HK-2 (cell line): ENCODE data around the gene MAPK1.
"Not testable (repeated sequence)": the region's sequence is repeated elsewhere in the genome, so short reads cannot be mapped to it uniquely, and the experiment has no call there.

ENCODE experiments used
- DNase-seq: peaks from one replicate; pipeline ENCODE4 v3.0.0-alpha.2; 2018; ENCODE audit not compliant: unreplicated experiment

Gene MAPK1

DNA sequence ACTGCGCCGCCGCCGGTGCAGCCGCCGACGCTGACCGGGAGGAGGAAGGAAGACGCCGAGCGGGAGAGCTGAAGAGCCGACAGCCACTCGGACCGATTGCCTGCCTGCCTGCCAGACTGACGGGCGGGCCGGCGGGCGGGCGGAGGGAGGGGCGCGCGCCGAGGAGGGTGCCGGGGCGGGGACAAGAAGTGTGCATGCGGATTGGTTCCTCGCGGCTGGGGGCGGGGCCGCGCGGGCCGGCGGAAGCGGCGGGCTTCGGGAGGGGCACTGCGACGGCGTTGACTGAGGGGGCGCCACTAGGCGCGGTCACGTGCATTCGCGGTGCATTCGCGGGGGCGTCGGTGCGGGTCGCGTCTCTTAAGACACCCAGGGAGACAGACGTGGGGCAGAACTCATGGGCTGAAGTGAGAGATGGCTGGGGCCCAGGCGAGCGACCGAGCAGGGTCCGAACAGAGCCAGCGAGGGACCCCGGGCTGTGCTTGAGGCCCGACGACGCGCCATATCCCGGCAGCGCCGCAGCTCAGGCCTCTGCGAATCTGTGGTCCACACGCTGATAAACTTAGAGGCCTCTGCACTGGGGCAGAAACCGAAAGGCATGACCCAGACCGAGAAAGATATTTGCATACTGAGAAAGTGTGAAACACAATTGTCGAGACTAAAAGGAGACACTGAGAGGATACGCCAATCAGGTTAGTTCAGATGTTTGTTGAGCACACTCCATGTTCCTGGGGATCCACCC lies at the start of gene MAPK1:
Gene MAPK1, minus strand, starts transcription at position 118 of the 739 bp plus-strand sequence. CDS start 205 bp downstream, outside the sequence.
- DNase-seq = peak; percentile 90

DNA sequence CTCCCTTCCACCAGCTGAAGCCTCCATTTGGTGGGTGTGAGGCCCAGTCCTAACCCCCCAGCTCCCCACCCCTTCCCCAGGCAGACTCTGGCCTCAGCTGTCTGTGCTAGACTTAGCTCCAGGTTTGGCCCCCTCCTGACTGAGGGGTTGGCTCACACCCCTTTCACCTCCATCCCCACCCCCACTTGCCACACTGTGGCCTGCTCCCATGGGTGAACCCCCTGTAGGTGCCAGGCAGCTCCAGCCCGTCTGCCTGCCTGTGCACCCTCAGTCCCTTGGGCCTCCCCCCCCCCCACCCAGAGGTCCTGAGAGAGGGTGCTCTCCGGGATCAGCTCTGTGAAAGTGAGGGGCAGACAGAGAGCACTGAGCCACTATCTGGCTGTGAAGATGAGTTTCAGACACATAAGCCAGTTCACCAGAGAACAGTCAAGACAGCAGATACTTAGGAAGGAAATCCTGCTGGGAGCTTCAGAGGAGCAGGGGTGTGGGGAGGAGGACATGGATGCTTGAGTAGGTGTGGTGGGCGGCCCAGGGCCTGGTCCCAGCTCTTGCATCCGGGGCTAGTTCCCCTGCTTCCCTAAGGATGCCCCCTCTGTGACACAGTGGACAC lies 49.0 kb upstream of the MAPK1 start:
- no peak for DNase-seq

DNA sequence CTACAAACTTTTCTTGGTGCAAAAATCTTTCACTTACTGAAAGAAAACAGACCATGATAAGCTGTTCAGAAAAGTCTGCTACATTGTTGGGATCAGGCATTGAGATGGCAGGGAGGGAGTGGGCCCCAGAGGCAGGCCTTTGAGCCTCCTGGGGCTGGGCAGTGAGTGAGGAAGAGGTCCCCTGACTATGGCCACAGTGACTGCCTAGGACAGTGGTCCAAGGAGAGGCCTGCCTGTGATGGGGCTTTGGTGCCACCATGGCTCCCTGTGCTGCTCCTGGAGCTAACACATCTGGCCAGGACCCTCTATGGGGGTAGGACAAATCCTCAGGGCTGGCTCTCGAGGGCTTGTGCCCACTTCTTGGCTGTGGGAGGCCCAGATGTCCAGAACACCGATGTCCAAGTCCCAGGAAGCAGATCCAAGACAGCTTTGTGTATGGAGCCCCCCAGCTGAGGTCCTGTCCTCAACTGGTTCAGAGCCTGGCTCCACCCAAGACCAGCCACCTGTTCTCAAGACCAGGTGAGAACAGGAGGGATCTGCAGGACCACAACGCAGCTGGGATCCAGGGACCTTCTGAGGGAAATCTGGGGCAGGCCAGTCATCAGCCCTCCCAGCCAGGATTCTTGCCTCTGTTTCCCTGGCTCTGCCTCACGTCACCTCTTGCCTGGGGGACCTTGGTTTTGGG lies 48.3 kb upstream of the MAPK1 start:
- DNase-seq = no peak

DNA sequence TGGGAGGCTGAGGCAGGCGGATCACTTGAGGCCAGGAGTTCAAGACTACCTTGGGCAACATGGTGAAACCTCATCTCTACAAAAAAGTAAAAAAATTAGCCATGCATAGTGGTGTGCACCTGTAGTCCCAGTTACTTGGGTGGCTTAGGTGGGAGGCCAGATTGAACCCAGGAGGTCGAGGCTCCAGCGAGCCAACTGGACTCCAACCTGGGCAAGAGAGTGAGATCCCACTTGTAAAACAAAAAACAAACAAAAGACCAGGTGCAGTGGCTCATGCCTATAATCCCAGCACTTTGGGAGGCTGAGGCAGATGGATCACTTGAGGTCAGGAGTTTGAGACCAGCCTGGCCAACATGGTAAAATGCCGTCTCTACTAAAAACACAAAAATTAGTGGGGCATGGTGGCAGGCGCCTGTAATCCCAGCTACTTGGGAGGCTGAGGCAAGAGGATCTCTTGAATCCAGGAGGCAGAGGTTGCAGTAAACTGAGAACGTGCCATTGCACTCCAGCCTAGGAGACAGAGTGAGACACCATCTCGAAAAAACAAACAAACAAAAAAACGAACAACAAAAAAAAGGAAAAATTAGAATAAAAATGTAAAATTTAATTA lies 46.7 kb upstream of the MAPK1 start:
- not testable (repeated sequence) for DNase-seq

DNA sequence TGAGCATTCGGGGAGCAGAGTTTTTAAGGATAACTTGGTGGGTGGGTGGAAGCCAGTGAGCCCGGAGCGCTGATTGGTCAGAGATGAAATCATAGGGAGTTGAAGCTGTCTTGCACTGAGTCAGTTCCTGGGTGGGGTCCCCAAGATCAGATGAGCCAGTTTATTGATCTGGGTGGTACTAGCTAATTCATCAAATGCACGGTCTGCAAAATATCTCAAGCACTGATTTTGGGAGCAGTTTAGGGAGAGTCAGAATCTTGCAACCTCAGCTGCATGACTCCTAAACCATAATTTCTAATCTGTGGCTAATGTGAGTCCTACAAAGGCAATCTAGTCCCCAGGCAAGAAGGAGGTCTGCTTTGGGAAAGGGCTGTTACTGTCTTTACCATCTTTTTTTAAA lies 42.9 kb upstream of the MAPK1 start:
- DNase-seq = not testable (repeated sequence)

DNA sequence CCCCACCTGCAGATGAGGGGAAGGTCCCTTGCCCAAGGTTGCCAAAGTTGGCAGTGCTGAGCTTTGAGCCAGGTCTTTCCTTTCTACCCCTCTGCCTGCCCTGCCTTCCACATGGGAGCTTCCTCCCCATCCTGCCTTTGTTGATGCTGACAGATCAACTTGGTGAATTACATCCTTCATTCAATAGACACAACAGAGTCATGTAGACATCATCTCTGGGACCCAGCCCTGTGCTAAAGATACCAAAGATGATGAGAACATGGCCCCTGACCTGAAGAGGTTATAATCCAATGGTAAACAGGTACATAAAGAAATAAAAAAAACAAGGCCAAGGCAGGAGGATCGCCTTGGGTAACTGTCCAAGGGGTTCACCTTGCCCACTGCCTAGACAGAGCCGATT lies 42.4 kb upstream of the MAPK1 start:
- no peak for DNase-seq

DNA sequence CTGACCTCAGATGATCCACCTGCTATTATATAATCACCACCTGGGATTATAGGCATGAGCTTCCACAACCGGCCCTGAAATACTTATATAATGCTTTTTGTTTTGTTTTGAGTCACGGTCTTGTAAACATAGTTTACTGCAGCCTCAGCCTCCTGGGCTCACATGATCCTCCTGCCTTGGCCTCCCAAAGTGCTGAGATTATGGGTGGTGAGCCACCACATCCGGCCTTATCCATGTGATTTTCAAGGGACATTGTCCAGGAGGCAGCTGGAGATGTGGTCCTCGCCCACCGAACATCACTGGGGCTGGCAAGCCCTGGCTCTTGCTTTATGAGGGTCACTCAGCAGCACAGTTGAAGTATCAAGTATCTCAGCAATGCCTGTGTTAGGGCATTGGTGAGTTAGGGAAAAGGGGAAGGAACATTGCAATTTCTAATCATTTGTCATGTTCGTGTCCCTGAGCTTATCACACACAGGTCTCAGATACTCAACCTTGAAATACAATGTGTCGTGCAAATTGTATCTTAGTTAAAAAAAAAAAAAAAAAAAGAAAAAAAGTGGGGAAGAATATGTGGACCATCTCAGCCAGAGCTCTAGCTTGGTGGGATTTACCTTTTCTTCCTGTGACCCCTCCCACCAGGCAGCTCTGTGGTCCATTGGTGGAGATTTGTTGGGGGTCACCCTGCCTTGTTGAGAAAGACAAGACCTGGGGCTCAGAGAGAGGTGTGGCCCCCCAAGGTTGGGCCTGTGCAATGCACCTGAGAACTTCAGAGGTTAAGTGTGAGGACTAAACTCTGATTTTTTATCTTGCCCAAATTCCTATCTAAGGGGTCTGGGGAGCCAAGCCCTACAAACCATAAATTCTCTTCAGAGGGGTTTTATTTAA lies 40.4 kb upstream of the MAPK1 start:
- DNase-seq = no peak

DNA sequence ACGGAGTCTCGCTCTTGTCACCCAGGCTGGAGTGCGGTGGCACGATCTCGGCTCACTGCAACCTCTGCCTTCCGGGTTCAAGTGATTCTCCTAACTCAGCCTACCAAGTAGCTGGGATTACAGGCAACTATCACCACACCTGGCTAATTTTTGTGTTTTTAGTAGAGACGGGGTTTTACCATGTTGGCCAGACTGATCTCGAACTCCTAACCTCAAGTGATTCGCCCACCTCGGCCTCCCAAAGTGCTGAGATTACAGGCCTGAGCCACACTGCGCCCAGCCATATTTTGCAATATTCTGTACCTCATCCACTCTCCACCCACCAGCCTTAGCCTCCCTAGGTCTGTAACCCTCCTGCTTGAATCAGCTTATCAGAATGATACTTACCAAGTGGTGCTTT lies 37.8 kb upstream of the MAPK1 start:
- not testable (repeated sequence) for DNase-seq

DNA sequence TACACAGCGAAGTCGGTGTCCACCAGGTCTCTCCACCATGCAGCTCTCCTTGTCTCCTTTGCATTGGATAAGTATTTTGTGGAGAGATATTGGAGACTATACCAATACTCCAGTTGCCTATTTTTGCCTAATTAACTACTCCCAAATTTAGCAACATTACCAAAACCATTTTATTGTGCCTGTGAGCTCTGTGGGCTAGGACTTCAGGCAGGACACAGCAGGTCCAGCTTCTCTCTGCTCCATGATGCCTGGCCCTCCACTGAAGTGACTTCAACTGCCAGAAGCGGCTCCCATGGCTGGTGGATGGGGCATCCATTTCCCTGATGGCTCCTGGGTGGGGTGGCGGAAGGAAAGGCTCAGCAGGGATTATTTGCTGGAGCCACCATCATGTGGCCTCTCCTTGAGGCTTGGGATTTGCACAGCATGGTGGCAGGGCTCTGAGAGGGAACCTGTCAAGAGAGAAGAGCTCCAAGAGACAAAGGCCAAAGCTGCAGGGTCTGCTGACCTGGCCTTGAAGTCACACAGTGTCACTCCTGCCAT lies 36.9 kb upstream of the MAPK1 start:
- DNase-seq = no peak

DNA sequence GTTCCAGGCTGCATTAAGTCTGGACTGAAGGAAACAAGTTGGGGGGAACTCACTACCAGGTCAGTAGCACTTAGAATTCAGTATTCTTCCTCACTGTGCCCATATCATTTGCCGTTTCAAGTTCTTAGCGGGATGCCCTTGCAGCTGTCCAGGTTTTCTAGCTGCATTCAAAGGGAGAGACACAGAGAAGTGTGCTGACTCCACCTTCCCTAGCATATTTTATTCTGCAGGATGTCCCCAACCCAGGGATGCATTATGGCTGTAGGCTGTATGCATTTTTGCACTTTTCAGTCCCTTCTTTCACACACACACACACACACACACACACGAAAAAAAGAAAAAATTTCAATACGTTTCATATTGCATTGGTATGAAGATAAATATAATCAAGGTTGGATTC lies 35.8 kb upstream of the MAPK1 start:
- no peak for DNase-seq

DNA sequence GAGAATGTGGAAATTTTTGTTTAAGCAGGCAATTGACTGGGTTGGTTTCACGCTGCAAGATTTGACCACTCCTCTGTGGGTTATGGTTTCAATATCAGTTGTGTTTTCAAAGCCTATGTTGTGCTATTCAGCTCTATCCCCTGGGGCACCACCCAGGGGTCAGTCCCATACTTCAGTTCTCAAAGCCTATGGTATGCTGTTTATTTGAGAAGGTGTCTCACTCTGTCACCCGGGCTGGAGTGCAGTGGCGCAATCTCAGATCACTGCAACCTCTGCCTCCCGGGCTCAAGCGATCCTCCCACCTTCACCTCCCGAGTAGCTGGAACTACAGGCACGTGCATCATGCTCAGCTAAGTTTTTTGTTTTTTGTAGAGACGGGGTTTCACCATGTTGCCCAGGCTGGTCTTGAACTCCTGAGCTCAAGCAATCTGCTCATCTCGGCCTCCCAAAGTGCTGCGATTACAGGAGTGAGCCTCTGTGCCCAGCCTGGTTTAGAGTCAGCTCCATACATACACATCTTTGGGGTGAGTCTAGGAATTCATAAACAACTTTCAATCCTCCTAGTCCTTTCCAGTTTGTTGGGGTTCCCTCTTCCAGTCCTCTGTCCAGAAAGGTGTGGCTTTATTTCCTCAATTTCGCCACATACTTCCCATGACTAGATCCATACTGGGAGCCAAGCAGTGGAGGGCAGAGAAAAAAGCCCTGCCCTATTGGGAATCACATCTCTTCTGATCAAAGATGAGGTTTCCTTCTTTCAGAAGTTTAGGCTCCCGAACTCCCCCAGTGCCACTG lies 35.0 kb upstream of the MAPK1 start:
- DNase-seq = no peak

DNA sequence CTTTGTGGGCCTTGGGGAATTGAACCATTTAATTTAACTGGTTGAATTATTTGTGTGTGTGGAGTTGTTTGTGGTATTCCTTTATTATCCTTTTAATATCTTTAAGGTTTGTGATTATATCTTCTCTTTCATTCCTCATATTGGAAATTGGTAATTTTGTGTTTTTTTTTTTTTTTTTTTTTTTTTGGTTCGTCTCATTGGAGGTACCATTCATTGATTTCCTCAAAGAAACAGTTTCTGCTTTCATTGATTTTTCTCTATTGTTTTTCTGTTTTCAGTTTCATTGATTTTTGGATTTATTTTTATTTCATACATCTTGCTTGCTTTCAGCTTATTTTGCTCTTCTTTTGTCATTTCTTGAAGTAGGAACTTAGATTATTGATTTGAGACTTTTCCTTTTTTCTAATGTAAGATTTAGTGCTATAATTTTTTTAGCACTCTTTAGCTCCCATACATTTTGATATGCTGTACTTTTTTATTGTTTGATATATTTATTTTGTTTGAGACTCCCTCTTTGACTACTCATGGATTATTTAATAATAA lies 31.0 kb upstream of the MAPK1 start:
- DNase-seq = no peak

DNA sequence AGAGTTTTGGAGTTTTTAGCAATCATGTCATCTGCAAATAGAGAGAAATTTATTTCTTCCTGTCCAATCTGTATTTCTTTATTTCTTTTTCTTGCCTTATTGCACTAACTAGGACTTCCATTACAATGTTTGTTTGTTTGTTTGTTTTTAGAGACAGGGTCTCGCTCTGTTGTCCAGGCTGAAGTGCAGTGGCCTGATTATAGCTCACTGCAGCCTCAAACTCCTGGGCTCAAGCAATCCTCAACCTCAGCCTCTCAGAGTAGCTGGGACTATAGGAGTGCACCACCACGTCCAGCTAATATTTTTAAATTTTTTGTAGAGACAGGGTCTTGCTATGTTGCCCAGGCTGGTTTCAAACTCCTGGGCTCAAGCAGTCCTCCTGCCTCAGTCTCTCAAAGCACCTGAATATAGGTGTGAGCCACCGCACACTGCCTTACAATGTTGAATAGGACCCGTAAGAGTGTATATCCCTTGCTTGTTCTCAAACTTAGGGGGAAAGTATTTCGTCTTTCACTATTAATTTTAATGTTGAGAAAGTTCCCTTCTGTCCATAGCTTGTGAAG lies 29.6 kb upstream of the MAPK1 start:
- no peak for DNase-seq

DNA sequence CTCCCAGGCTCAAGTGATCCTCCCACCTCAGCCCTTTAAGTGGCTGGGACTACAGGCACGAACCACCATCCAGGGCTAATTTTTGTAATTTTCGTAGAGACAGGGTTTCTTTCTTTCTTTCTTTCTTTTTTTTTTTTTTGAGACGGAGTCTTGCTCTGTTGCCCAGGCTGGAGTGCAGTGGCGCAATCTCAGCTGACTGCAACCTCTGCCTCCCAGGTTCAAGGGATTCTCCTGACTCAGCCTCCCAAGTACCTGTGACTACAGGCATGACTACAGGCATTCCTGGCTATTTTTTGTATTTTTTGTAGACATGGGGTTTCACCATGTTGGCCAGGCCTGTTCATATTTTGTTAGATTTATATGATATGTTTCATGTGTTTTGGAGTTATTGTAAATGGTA lies 28.8 kb upstream of the MAPK1 start:
- not testable (repeated sequence) for DNase-seq

DNA sequence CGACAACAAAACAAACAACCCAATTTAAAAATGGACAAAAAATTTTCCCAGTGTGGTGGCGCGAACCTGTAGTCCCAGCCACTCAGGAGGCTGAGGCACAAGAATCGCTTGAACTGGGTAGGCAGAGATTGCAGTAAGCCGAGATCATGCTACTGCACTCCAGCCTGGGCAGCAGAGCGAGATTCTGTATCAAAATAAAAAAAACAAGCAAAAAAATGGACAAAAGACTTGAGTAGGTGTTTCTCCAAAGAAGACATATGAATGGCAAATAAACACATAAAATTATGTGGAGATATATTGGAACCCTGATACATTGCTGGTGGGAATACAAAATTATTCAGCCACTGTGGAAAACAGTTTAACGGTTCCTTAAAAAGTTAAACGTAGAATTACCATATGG lies 27.4 kb upstream of the MAPK1 start:
- no peak for DNase-seq

DNA sequence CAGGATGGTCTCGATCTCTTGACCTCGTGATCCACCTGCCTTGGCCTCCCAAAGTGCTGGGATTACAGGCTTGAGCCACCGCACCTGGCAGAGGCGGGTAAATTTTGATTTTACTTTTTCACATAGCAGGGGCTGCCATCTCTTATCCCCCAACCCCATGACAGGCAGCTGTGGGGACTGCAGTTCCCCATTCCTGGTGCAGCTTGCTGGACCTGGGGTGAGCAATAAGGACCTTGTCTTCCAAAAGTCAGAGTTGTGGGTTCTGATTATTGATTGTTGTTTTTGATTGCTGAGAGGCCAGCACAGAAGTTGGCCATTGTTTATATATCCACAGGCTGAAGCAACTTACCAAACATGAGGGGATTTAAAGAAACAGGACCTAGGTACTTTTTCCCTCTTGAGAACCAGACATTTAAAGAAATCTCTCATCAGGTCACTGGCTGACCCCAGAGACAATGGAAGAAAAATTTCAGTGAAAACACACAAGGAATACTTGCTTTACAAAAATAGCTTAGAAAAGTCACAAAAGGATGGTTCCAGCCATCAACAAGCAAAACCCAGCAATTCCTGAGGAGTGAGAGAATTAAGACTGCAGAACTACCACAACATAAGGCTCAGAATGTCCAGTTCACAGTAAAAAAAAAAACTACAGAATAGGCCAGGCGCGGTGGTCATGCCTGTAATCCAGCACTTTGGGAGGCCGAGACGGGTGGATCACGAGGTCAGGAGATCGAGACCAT lies 22.0 kb upstream of the MAPK1 start:
- no peak for DNase-seq

DNA sequence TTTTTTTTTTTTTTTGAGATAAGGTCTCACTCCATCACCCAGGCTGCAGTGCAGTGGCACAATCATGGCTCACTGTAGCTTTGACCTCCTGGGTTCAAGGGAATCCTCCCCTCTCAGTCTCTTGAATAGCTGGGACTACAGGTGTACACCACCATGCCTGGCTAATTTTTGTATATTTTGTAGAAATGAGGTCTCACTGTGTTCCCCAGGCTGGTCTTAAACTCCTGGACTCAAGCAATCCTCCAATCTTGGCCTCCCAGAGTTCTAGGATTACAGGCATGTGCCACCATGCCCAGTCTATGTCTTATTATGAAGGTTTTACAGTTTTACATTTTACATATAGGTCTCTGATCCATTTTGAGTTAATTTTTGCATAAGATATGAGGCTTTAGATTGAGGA lies 20.4 kb upstream of the MAPK1 start:
- no peak for DNase-seq

DNA sequence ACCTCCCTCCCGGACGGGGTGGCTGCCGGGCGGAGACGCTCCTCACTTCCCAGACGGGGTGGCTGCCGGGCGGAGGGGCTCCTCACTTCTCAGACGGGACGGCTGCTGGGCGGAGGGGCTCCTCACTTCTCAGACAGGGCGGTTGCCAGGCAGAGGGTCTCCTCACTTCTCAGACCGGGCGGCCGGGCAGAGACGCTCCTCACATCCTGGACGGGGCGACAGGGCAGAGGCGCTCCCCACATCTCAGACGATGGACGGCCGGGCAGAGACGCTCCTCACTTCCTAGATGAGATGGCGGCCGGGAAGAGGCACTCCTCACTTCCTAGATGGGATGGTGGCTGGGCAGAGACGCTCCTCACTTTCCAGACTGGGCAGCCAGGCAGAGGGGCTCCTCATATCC lies 16.5 kb upstream of the MAPK1 start:
- DNase-seq = not testable (repeated sequence)

DNA sequence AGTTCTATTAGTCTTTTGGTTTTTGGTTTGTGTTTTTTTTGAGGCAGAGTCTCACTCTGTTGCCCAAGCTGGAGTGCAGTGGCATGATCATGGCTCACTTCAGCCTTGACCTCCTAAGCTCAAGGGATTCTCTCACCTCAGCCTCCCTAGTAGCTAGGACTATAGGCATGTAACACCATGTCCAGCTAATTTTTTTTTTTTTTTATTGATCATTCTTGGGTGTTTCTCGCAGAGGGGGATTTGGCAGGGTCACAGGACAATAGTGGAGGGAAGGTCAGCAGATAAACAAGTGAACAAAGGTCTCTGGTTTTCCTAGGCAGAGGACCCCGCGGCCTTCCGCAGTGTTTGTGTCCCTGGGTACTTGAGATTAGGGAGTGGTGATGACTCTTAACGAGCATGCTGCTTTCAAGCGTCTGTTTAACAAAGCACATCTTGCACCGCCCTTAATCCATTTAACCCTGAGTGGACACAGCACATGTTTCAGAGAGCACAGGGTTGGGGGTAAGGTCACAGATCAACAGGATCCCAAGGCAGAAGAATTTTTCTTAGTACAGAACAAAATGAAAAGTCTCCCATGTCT lies 15.4 kb upstream of the MAPK1 start:
- DNase-seq = not testable (repeated sequence)
